GM23338 (cell line): ENCODE measurements around the gene IL36A. TPM values are rescaled to one million over a fixed set of nuclear protein-coding genes. Genes with fewer than 3 reads are reported as not detected.

Experiments
- ATAC-seq: fragments of 200-7000 bp; cut with Tn5 transposase; 3 replicates; pipeline ENCODE4 v1.9.1; 2020
- DNase-seq: peaks from one replicate; pipeline ENCODE4 v3.0.0-alpha.2; 2015; ENCODE audit warnings: low spot score
- H2AFZ ChIP-seq: fragments of 200-600 bp; sonication (generic); 2 replicates; pipeline ENCODE4 v1.8.0; 2016; ENCODE audit warnings: antibody characterized with exemption, mild to moderate bottlenecking, moderate library complexity
- H3F3A ChIP-seq: fragments of 200-600 bp; sonication (generic); replicated peaks from 2 replicates; pipeline ENCODE4 v1.8.0; 2017; ENCODE audit warnings: antibody characterized with exemption, mixed run types, low read depth
- H3K27ac ChIP-seq: fragments of 200-600 bp; sonication (generic); 2 replicates; pipeline ENCODE4 v1.6.1; 2016; ENCODE audit warnings: low read depth
- H3K27me3 ChIP-seq: fragments of 200-600 bp; sonication (generic); 2 replicates; pipeline ENCODE4 v1.8.0; 2016; ENCODE audit warnings: mild to moderate bottlenecking, mixed run types, moderate library complexity; ENCODE audit not compliant: insufficient read depth
- H3K36me3 ChIP-seq: fragments of 200-600 bp; sonication (generic); 2 replicates; pipeline ENCODE4 v1.8.0; 2016; ENCODE audit warnings: mild to moderate bottlenecking; ENCODE audit not compliant: insufficient read depth
- H3K4me1 ChIP-seq: fragments of 200-600 bp; sonication (generic); 2 replicates; pipeline ENCODE4 v1.8.0; 2016; ENCODE audit warnings: mild to moderate bottlenecking, moderate library complexity; ENCODE audit not compliant: insufficient read depth
- H3K4me2 ChIP-seq: fragments of 200-600 bp; sonication (generic); 2 replicates; pipeline ENCODE4 v1.7.1; 2017; ENCODE audit warnings: mixed run types
- H3K4me3 ChIP-seq: fragments of 200-600 bp; sonication (generic); 2 replicates; pipeline ENCODE4 v1.6.1; 2016; ENCODE audit warnings: mixed run types
- H3K79me2 ChIP-seq: fragments of 200-600 bp; sonication (generic); replicated peaks from 2 replicates; pipeline ENCODE4 v1.8.0; 2017; ENCODE audit warnings: mild to moderate bottlenecking; ENCODE audit not compliant: insufficient read depth
- H3K9me2 ChIP-seq: fragments of 200-600 bp; sonication (generic); 2 replicates; pipeline ENCODE4 v1.8.0; 2017; ENCODE audit not compliant: insufficient read depth
- H4K20me1 ChIP-seq: fragments of 200-600 bp; sonication (generic); replicated peaks from 2 replicates; pipeline ENCODE4 v1.8.0; 2017; ENCODE audit warnings: mild to moderate bottlenecking; ENCODE audit not compliant: insufficient read depth
- H3K27ac Mint-ChIP-seq: 2 replicates; pipeline ENCODE4 v1.8.0; 2020; ENCODE audit warnings: inconsistent platforms, mild to moderate bottlenecking, moderate library complexity, mixed read lengths
- H3K27me3 Mint-ChIP-seq: 3 replicates; pipeline ENCODE4 v1.8.0; 2022; ENCODE audit warnings: low read depth, mild to moderate bottlenecking, moderate library complexity, mixed read lengths, inconsistent platforms; ENCODE audit not compliant: insufficient read depth, poor library complexity
- H3K36me3 Mint-ChIP-seq: 3 replicates; pipeline ENCODE4 v1.8.0; 2021; ENCODE audit warnings: low read depth, mild to moderate bottlenecking, inconsistent platforms, moderate library complexity, mixed read lengths
- H3K4me1 Mint-ChIP-seq: 3 replicates; pipeline ENCODE4 v1.8.0; 2020; ENCODE audit warnings: mild to moderate bottlenecking, inconsistent platforms, mixed read lengths
- H3K4me3 Mint-ChIP-seq: 3 replicates; pipeline ENCODE4 v1.8.0; 2021; ENCODE audit warnings: moderate library complexity, mild to moderate bottlenecking, inconsistent platforms, mixed read lengths
- H3K9me3 Mint-ChIP-seq: 3 replicates; pipeline ENCODE4 v1.8.0; 2020; ENCODE audit warnings: moderate library complexity, mild to moderate bottlenecking, inconsistent platforms, mixed read lengths
- ETS1 ChIP-seq: IDR thresholded peaks from 2 replicates; pipeline ENCODE4 v1.6.1; 2016; ENCODE audit warnings: antibody characterized with exemption
- EZH2 ChIP-seq: fragments of 200-600 bp; sonication (generic); IDR thresholded peaks from one replicate; pipeline ENCODE4 v1.8.0; 2017; ENCODE audit warnings: antibody characterized with exemption, mild to moderate bottlenecking, low read depth; ENCODE audit not compliant: unreplicated experiment
- JUNB ChIP-seq: IDR thresholded peaks from one replicate; pipeline ENCODE4 v1.6.1; 2016; ENCODE audit warnings: antibody characterized with exemption; ENCODE audit not compliant: unreplicated experiment
- POLR2AphosphoS5 ChIP-seq: IDR thresholded peaks from 2 replicates; pipeline ENCODE4 v1.6.1; 2016; ENCODE audit warnings: antibody characterized with exemption, low read depth
- STAT1 ChIP-seq: IDR thresholded peaks from one replicate; pipeline ENCODE4 v1.6.1; 2016; ENCODE audit warnings: antibody characterized with exemption; ENCODE audit not compliant: unreplicated experiment
- ZNF462 ChIP-seq: fragments of 250-450 bp; sonication (Bioruptor Pico); IDR thresholded peaks from 2 replicates; pipeline ENCODE4 v1.5.0; 2020; ENCODE audit warnings: mild to moderate bottlenecking, moderate library complexity
- polyA plus RNA-seq: library from polyadenylated mRNA; unstranded; fragments of >200 nt; fragmentation: Nextera tagmentation; extraction: Ambion mirVana; gene quantifications from 2 replicates; pipeline ENCODE4 v1.2.1, GENCODE V29; 2016
- total RNA-seq: library from RNA; depleted of rRNA; stranded (reverse); fragments of >200 nt; shearing (Covaris generic); gene quantifications from 2 replicates; pipeline ENCODE4 v1.2.3, GENCODE V29; 2014

Gene IL36A
- total and polyA plus RNA-seq, 2 experiments from 2014 or later: not detected

GRCh38 chr2:113000436-113000835, 4.8 kb upstream of the IL36A start (continued):
- TF ChIP-seq ZNF462: no peak
- no peak for TF ChIP-seq EZH2
- no peak for TF ChIP-seq STAT1
- no peak for TF ChIP-seq POLR2AphosphoS5

- Histone ChIP-seq H3K4me3 (no peak overlapping the region), H3K27ac (no peak overlapping the region), H3K4me2 (no peak overlapping the region), H2AFZ (no peak overlapping the region), H4K20me1 (no peaks in the 10 kb centered on the region), H3K4me1 (no peaks in the 10 kb centered on the region), H3K27me3 (no peaks in the 10 kb centered on the region), H3K79me2 (no peaks in the 10 kb centered on the region), H3F3A (no peaks in the 10 kb centered on the region), H3K9me2 (no peaks in the 10 kb centered on the region), H3K36me3 (no peaks in the 10 kb centered on the region)
- H3K4me1 Mint-ChIP-seq: no peaks in the 10 kb centered on the region
- H3K27ac Mint-ChIP-seq: no peak overlapping the region
- H3K27me3 Mint-ChIP-seq: peaks cover 2% of the 10 kb centered on the region
- peaks cover 7% of the 10 kb centered on the region; the same call in 1 of the 3 replicates for H3K36me3 Mint-ChIP-seq
- no peak overlapping the region for H3K4me3 Mint-ChIP-seq
- H3K9me3 Mint-ChIP-seq: peaks cover 36% of the 10 kb centered on the region
- ATAC-seq (no peak), DNase-seq (no peak)
- TF ChIP-seq ZNF462: no peak
- no peak for TF ChIP-seq JUNB
- no peak for TF ChIP-seq STAT1
- no peak for TF ChIP-seq ETS1
These were observed 2.6 kb upstream of the IL36A start for GRCh38 chr2:113002677-113003076.
